OCI-LY7 (cell line): Measurements from ENCODE around the gene COL24A1.

Experiments
- CTCF ChIP-seq: fragments of 200-600 bp; sonication (generic); conservative IDR thresholded peaks from 2 replicates; pipeline ENCODE4 v1.5.1; 2014; ENCODE audit warnings: mild to moderate bottlenecking, antibody characterized with exemption, low read length, moderate library complexity, mixed read lengths
- EZH2phosphoT487 ChIP-seq: fragments of 200-600 bp; sonication (generic); IDR thresholded peaks from 2 replicates; pipeline ENCODE4 v1.6.1; 2018; ENCODE audit warnings: low read depth, borderline replicate concordance, mild to moderate bottlenecking, mixed run types, antibody characterized with exemption, low read length, moderate library complexity, mixed read lengths

GRCh38 chr1:86030180-86030579 is 126.4 kb downstream of the COL24A1 start:
- TF ChIP-seq CTCF (no peak), EZH2phosphoT487 (no peak)
